Fibroblast of lung (primary cell): ENCODE data around the gene RNF215. TPM values are rescaled to one million over a fixed set of nuclear protein-coding genes. Genes with fewer than 3 reads are reported as not detected.

Experiments used
- DNase-seq, 2 donors: peaks; one replicate each; pipeline versions ENCODE4 v3.0.0 to v3.0.0-alpha.2; 2010; ENCODE audit warnings: low read depth in 2 of 2
- H2AFZ ChIP-seq: 2 replicates; pipeline ENCODE4 v1.5.1; 2012; ENCODE audit warnings: low read length, control low read depth, inconsistent platforms
- H3K27ac ChIP-seq: 2 replicates; pipeline ENCODE4 v1.5.1; 2011; ENCODE audit warnings: low read length, control low read depth; ENCODE audit not compliant: insufficient read depth
- H3K27me3 ChIP-seq: 2 replicates; pipeline ENCODE4 v1.5.1; 2011; ENCODE audit warnings: mild to moderate bottlenecking, low read length; ENCODE audit not compliant: control insufficient read depth, insufficient read depth
- H3K36me3 ChIP-seq: 2 replicates; pipeline ENCODE4 v1.5.1; 2011; ENCODE audit warnings: low read length; ENCODE audit not compliant: control insufficient read depth, insufficient read depth
- H3K4me1 ChIP-seq: 2 replicates; pipeline ENCODE4 v1.5.1; 2011; ENCODE audit warnings: low read length; ENCODE audit not compliant: control insufficient read depth, insufficient read depth; ENCODE audit errors: extremely low read depth
- H3K4me2 ChIP-seq: 2 replicates; pipeline ENCODE4 v1.5.1; 2011; ENCODE audit warnings: low read length, control low read depth; ENCODE audit not compliant: insufficient read depth; ENCODE audit errors: extremely low read depth
- H3K4me3 ChIP-seq, 4 experiments: fragments of 200-600 bp in 1 of 4; sonication (generic) in 1 of 4; replicated peaks in 1 of 4; 2 replicates each; pipeline ENCODE4 v1.5.1; 2011 to 2016; ENCODE audit warnings: low read length in 4 of 4, low read depth in 3 of 4, mild to moderate bottlenecking in 3 of 4, control low read depth in 2 of 4, inconsistent platforms in 1 of 4, mixed read lengths in 1 of 4; ENCODE audit not compliant: insufficient read depth in 1 of 4; ENCODE audit errors: control extremely low read depth in 1 of 4
- H3K79me2 ChIP-seq: 2 replicates; pipeline ENCODE4 v1.5.1; 2012; ENCODE audit warnings: mild to moderate bottlenecking, low read length, inconsistent platforms; ENCODE audit not compliant: control insufficient read depth, insufficient read depth
- H3K9ac ChIP-seq: 2 replicates; pipeline ENCODE4 v1.5.1; 2011; ENCODE audit warnings: mild to moderate bottlenecking, low read length, control low read depth; ENCODE audit not compliant: insufficient read depth
- H3K9me3 ChIP-seq: 2 replicates; pipeline ENCODE4 v1.5.1; 2012; ENCODE audit warnings: low read depth, low read length; ENCODE audit not compliant: control insufficient read depth, insufficient read depth
- H4K20me1 ChIP-seq: 2 replicates; pipeline ENCODE4 v1.5.1; 2011; ENCODE audit warnings: low read length; ENCODE audit not compliant: control insufficient read depth, insufficient read depth; ENCODE audit errors: extremely low read depth
- CTCF ChIP-seq, 2 donors: IDR thresholded peaks in 1 of 2; conservative IDR thresholded peaks in 1 of 2; 1 replicate in 1 of 2; 2 replicates in 1 of 2; pipeline ENCODE4 v1.5.1; 2011 to 2012; ENCODE audit warnings: low read length in 2 of 2, control low read depth in 1 of 2, inconsistent platforms in 1 of 2, low read depth in 1 of 2, mild to moderate bottlenecking in 1 of 2
- EZH2 ChIP-seq: IDR thresholded peaks from 2 replicates; pipeline ENCODE4 v1.5.1; 2012; ENCODE audit warnings: low read length, control low read depth, mild to moderate bottlenecking; ENCODE audit errors: missing control alignments
- polyA plus RNA-seq, 2 donors: library from polyadenylated mRNA; depleted of rRNA in 1 of 2; stranded (reverse) in 1 of 2; unstranded in 1 of 2; fragments of >200 nt; gene quantifications; 2 replicates each; pipeline ENCODE4 v1.2.1, GENCODE V29; 2011 to 2012; ENCODE audit warnings: missing spikeins in 1 of 2
- total RNA-seq: library from RNA; depleted of rRNA; stranded (reverse); fragments of >200 nt; gene quantifications from 2 replicates; pipeline ENCODE4 v1.2.1, GENCODE V29; 2014

The RNF215 gene
- total and polyA plus RNA-seq, 2 donors (not counting 1 experiment from before 2014, with no cell fraction given), result 5.3 to 30.2 TPM

- H3K4me2 ChIP-seq, result no peak overlapping the region
Observed at GRCh38 chr22:30337461-30337778, 49.8 kb downstream of the RNF215 start.

DNA sequence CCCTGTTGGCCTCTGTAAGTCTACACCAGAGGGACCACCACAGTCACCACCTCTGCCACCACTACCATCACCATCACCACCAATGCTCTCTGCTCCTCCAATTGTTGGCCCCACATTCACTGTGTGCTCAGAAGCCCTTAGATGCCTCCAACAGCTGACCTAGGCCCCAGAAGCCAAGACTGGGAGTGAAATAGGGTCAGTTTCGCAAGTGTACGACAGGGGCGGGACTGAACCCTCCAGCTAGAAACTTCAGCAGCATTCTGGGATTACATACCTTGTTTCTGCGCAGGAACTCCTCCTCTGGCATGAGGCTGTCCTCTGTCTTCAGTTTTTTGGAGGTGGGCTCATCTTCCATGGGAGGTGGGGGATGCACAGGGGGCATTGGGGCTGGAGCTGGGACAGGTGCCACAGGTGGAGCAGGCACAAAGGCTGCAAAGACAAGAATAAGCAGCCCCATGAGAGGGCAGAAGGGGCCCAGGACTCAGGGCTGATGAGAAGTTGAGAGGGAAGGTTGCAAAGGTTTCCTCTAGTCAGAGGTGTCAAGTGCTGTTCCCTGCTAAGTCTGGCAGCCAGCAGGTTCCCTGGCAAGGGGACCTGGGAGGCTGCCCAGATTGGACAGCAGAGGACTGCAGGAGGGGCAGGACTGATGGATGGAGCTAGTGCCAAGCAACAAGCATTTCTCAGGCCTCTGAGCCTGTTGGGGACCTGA is 50.3 kb downstream of the RNF215 start:
- H3K36me3 ChIP-seq, result peaks cover 54% of the 10 kb centered on the region
- H3K9ac ChIP-seq, result no peak overlapping the region
- H3K27ac ChIP-seq, result no peak overlapping the region
- H3K9me3 ChIP-seq, result no peaks in the 10 kb centered on the region
- H2AFZ ChIP-seq, result no peak overlapping the region
- TF ChIP-seq EZH2 (no peak), CTCF (conservative IDR thresholded peaks at IDR 0.05 in 1 of 2, IDR thresholded peaks at IDR 0.05 in 1 of 2; ENCODE audit: low read depth in 1 of 2, low read length in 2 of 2) (no peak)
- no peak for DNase-seq
- no peaks in the 10 kb centered on the region for H3K4me1 ChIP-seq
- no peaks in the 10 kb centered on the region for H3K27me3 ChIP-seq
- no peak overlapping the region for H3K4me2 ChIP-seq
- no peak overlapping the region for H3K4me3 ChIP-seq
- H3K79me2 ChIP-seq, result no peaks in the 10 kb centered on the region
- H4K20me1 ChIP-seq, result no peaks in the 10 kb centered on the region

More at GRCh38 chr22:30337461-30337778, 49.8 kb downstream of the RNF215 start:
- Histone ChIP-seq H3K27ac (no peak overlapping the region), H4K20me1 (no peaks in the 10 kb centered on the region), H3K27me3 (no peaks in the 10 kb centered on the region), H3K36me3 (peaks cover 54% of the 10 kb centered on the region), H3K4me1 (no peaks in the 10 kb centered on the region), H3K79me2 (no peaks in the 10 kb centered on the region), H3K9ac (no peak overlapping the region), H2AFZ (no peak overlapping the region), H3K9me3 (no peaks in the 10 kb centered on the region), H3K4me3 (no peak overlapping the region)
- no peak for TF ChIP-seq CTCF (conservative IDR thresholded peaks at IDR 0.05 in 1 of 2, IDR thresholded peaks at IDR 0.05 in 1 of 2; ENCODE audit: low read depth in 1 of 2, low read length in 2 of 2)
- TF ChIP-seq EZH2, result no peak
- DNase-seq, result no peak

GRCh38 chr22:30335236-30335635 is 52.0 kb downstream of the RNF215 start:
- Histone ChIP-seq H3K4me3 (no peak overlapping the region), H3K36me3 (peaks cover 46% of the 10 kb centered on the region), H3K4me2 (no peak overlapping the region), H3K4me1 (no peaks in the 10 kb centered on the region), H3K27me3 (no peaks in the 10 kb centered on the region), H2AFZ (no peak overlapping the region), H3K9me3 (no peaks in the 10 kb centered on the region), H3K9ac (no peak overlapping the region), H3K27ac (no peak overlapping the region), H4K20me1 (no peaks in the 10 kb centered on the region), H3K79me2 (no peaks in the 10 kb centered on the region)
- DNase-seq, result no peak
- TF ChIP-seq EZH2 (no peak), CTCF (conservative IDR thresholded peaks at IDR 0.05 in 1 of 2, IDR thresholded peaks at IDR 0.05 in 1 of 2; ENCODE audit: low read depth in 1 of 2, low read length in 2 of 2) (no peak)
